ENCODE data around the gene MAP3K9.

GRCh38 chr14:70724110-70724509 lies 85.2 kb downstream of the MAP3K9 start:
- TF ChIP-seq, protein P1, sequence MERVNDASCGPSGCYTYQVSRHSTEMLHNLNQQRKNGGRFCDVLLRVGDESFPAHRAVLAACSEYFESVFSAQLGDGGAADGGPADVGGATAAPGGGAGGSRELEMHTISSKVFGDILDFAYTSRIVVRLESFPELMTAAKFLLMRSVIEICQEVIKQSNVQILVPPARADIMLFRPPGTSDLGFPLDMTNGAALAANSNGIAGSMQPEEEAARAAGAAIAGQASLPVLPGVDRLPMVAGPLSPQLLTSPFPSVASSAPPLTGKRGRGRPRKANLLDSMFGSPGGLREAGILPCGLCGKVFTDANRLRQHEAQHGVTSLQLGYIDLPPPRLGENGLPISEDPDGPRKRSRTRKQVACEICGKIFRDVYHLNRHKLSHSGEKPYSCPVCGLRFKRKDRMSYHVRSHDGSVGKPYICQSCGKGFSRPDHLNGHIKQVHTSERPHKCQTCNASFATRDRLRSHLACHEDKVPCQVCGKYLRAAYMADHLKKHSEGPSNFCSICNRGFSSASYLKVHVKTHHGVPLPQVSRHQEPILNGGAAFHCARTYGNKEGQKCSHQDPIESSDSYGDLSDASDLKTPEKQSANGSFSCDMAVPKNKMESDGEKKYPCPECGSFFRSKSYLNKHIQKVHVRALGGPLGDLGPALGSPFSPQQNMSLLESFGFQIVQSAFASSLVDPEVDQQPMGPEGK (CRISPR knock-in tag; IDR thresholded peaks at IDR 0.05; ENCODE audit: borderline replicate concordance): no peak
- TF ChIP-seq TOX (CRISPR knock-in tag; IDR thresholded peaks at IDR 0.05; ENCODE audit: borderline replicate concordance): no peak
- TF ChIP-seq, protein P2, sequence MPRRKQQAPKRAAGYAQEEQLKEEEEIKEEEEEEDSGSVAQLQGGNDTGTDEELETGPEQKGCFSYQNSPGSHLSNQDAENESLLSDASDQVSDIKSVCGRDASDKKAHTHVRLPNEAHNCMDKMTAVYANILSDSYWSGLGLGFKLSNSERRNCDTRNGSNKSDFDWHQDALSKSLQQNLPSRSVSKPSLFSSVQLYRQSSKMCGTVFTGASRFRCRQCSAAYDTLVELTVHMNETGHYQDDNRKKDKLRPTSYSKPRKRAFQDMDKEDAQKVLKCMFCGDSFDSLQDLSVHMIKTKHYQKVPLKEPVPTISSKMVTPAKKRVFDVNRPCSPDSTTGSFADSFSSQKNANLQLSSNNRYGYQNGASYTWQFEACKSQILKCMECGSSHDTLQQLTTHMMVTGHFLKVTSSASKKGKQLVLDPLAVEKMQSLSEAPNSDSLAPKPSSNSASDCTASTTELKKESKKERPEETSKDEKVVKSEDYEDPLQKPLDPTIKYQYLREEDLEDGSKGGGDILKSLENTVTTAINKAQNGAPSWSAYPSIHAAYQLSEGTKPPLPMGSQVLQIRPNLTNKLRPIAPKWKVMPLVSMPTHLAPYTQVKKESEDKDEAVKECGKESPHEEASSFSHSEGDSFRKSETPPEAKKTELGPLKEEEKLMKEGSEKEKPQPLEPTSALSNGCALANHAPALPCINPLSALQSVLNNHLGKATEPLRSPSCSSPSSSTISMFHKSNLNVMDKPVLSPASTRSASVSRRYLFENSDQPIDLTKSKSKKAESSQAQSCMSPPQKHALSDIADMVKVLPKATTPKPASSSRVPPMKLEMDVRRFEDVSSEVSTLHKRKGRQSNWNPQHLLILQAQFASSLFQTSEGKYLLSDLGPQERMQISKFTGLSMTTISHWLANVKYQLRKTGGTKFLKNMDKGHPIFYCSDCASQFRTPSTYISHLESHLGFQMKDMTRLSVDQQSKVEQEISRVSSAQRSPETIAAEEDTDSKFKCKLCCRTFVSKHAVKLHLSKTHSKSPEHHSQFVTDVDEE (CRISPR knock-in tag; IDR thresholded peaks at IDR 0.05): no peak
